GM18907 (cell line): ENCODE data around the gene CYP21A2.
"Not testable (repeated sequence)": the region's sequence is repeated elsewhere in the genome, so short reads cannot be mapped to it uniquely, and the experiment has no call there.

Experiments used
- ATAC-seq: cut with Tn5 transposase; IDR thresholded peaks from one replicate; pipeline ENCODE4 v1.9.1; 2021; ENCODE audit warnings: mild to moderate bottlenecking, moderate library complexity; ENCODE audit not compliant: unreplicated experiment

Gene CYP21A2

GRCh38 chr6:32028631-32029030 lies 9.6 kb upstream of the CYP21A2 start:
- not testable (repeated sequence) for ATAC-seq

GRCh38 chr6:32029553-32029952 lies 8.7 kb upstream of the CYP21A2 start:
- ATAC-seq = not testable (repeated sequence)

GRCh38 chr6:32035283-32036013 lies 2.8 kb upstream of the CYP21A2 start:
- ATAC-seq = not testable (repeated sequence)

- not testable (repeated sequence) for ATAC-seq
Measured at GRCh38 chr6:32037136-32037535, 1.1 kb upstream of the CYP21A2 start.

GRCh38 chr6:32038878-32039277 lies 663 bp downstream of the CYP21A2 start:
- ATAC-seq = not testable (repeated sequence)

- not testable (repeated sequence) for ATAC-seq
Measured at GRCh38 chr6:32039321-32040274, 1.4 kb downstream of the CYP21A2 start.

- not testable (repeated sequence) for ATAC-seq
Measured at GRCh38 chr6:32040299-32041049, 2.3 kb downstream of the CYP21A2 start.

GRCh38 chr6:32041050-32041321 lies 2.8 kb downstream of the CYP21A2 start:
- ATAC-seq = not testable (repeated sequence)

- not testable (repeated sequence) for ATAC-seq
Measured at GRCh38 chr6:32041385-32041784, 3.2 kb downstream of the CYP21A2 start.

GRCh38 chr6:32042276-32042675 lies 4.1 kb downstream of the CYP21A2 start:
- not testable (repeated sequence) for ATAC-seq

GRCh38 chr6:32043589-32044380 lies 5.6 kb downstream of the CYP21A2 start:
- ATAC-seq = not testable (repeated sequence)

GRCh38 chr6:32044916-32045315 lies 6.7 kb downstream of the CYP21A2 start:
- not testable (repeated sequence) for ATAC-seq

- no peak for ATAC-seq
Measured at GRCh38 chr6:32045811-32046449, 7.7 kb downstream of the CYP21A2 start.

- no peak for ATAC-seq
Measured at GRCh38 chr6:32046450-32047083, 8.4 kb downstream of the CYP21A2 start.

- ATAC-seq = no peak
Measured at GRCh38 chr6:32047084-32047478, 8.9 kb downstream of the CYP21A2 start.

GRCh38 chr6:32047539-32047854 lies 9.3 kb downstream of the CYP21A2 start:
- ATAC-seq = no peak

- ATAC-seq = no peak
Measured at GRCh38 chr6:32047855-32048766, 9.9 kb downstream of the CYP21A2 start.

GRCh38 chr6:32049149-32049548 lies 10.9 kb downstream of the CYP21A2 start:
- ATAC-seq = not testable (repeated sequence)

- ATAC-seq = not testable (repeated sequence)
Measured at GRCh38 chr6:32049736-32050135, 11.5 kb downstream of the CYP21A2 start.
